ENCODE measurements around the gene RASL10B.
A peak's percentile ranks its signal among the peaks of the same experiment; 100 is the strongest.

RASL10B gene

DNA sequence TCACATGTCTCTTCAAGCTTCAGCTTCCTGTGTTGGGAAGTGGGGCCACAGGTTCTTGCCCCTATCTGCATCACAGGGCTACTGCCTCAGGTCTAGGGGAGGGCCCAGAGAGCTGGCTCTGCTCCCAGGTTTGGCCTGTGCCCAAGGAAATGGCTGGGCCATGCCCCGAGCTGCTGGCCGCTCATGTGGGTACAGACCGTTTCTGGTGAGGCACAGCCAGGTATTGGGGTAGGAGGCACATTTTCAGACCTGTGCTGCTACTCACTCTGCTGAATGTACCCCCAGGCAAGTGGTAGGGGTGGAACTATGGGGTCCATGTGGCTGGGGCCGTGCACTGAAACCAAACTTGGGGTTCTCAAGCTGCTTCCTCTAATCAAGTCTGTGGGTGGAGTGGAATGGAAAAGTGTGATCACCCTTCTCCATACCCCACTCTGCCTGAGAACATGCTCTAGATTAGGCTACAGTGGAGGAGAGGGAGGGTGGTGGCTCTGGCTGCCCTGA is 17.0 kb downstream of the RASL10B start:
- no peaks in the 10 kb centered on the region for H4K20me1 ChIP-seq (ENCODE audit: control insufficient read depth, insufficient read depth, low read depth, low read length)
- H3K79me2 ChIP-seq (ENCODE audit: control insufficient read depth, low read length), result no peaks in the 10 kb centered on the region
- H3K4me3 ChIP-seq (ENCODE audit: low read length), result no peak overlapping the region
- TF ChIP-seq CTCF (IDR thresholded peaks at IDR 0.05; ENCODE audit: low read depth, low read length, poor library complexity, severe bottlenecking) (no peak), EZH2phosphoT487 (IDR thresholded peaks at IDR 0.05; ENCODE audit: borderline replicate concordance, low read length) (no peak)
- no peaks in the 10 kb centered on the region for H3K36me3 ChIP-seq (ENCODE audit: control insufficient read depth, low read length)
- peaks cover 7% of the 10 kb centered on the region for H3K4me1 ChIP-seq (ENCODE audit: control insufficient read depth, low read length)
- no peaks in the 10 kb centered on the region for H3K9me3 ChIP-seq (ENCODE audit: control insufficient read depth, insufficient read depth, low read length)
- H3K27me3 ChIP-seq (ENCODE audit: control insufficient read depth, low read length), result peaks cover 39% of the 10 kb centered on the region
- no peak overlapping the region for H3K27ac ChIP-seq (ENCODE audit: low read depth, low read length)
- H3K9me2 ChIP-seq (replicated peaks; ENCODE audit: control insufficient read depth, low read length), result no peaks in the 10 kb centered on the region
- H3F3A ChIP-seq (ENCODE audit: control insufficient read depth, insufficient read depth), result no peaks in the 10 kb centered on the region
- H3K4me2 ChIP-seq (ENCODE audit: low read length), result no peak overlapping the region

DNA sequence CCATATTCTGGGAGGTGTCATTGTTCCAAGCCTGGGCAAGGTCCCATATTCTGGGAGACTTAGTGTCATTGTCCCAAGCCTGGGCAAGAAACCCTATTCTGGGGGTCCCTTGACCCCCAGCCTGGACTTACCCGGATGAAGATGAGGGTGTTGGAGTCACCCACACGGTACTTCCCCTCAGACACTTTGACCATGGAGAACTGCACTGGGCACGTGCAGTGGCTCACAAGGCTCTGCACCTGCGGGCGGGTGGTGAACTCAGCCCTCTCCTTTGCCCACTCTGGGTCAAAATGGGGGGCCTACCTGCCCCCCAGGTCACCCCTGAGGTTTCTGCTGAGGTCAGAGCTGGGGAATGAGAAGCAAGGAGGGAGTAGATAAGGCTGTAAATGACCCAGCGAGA is 17.5 kb downstream of the RASL10B start:
- no peaks in the 10 kb centered on the region for H3K79me2 ChIP-seq (ENCODE audit: control insufficient read depth, low read length)
- H3K27ac ChIP-seq (ENCODE audit: low read depth, low read length), result no peak overlapping the region
- no peaks in the 10 kb centered on the region for H3F3A ChIP-seq (ENCODE audit: control insufficient read depth, insufficient read depth)
- no peaks in the 10 kb centered on the region for H4K20me1 ChIP-seq (ENCODE audit: control insufficient read depth, insufficient read depth, low read depth, low read length)
- no peak overlapping the region for H3K4me3 ChIP-seq (ENCODE audit: low read length)
- TF ChIP-seq EZH2phosphoT487 (IDR thresholded peaks at IDR 0.05; ENCODE audit: borderline replicate concordance, low read length), result no peak
- TF ChIP-seq CTCF (IDR thresholded peaks at IDR 0.05; ENCODE audit: low read depth, low read length, poor library complexity, severe bottlenecking), result no peak
- H3K36me3 ChIP-seq (ENCODE audit: control insufficient read depth, low read length), result no peaks in the 10 kb centered on the region
- peaks cover 40% of the 10 kb centered on the region for H3K27me3 ChIP-seq (ENCODE audit: control insufficient read depth, low read length)
- peaks cover 7% of the 10 kb centered on the region for H3K4me1 ChIP-seq (ENCODE audit: control insufficient read depth, low read length)
- no peaks in the 10 kb centered on the region for H3K9me3 ChIP-seq (ENCODE audit: control insufficient read depth, insufficient read depth, low read length)
- no peak overlapping the region for H3K4me2 ChIP-seq (ENCODE audit: low read length)
- no peaks in the 10 kb centered on the region for H3K9me2 ChIP-seq (replicated peaks; ENCODE audit: control insufficient read depth, low read length)

- Histone ChIP-seq H4K20me1 (ENCODE audit: control insufficient read depth, insufficient read depth, low read depth, low read length) (no peaks in the 10 kb centered on the region), H3K9me3 (ENCODE audit: control insufficient read depth, insufficient read depth, low read length) (no peaks in the 10 kb centered on the region), H3K4me1 (ENCODE audit: control insufficient read depth, low read length) (peaks cover 7% of the 10 kb centered on the region), H3K4me3 (ENCODE audit: low read length) (peak overlapping the region; percentile 15; the same call in 1 of the 2 replicates), H3K27me3 (ENCODE audit: control insufficient read depth, low read length) (peaks cover 40% of the 10 kb centered on the region), H3K9me2 (replicated peaks; ENCODE audit: control insufficient read depth, low read length) (no peaks in the 10 kb centered on the region), H3K36me3 (ENCODE audit: control insufficient read depth, low read length) (no peaks in the 10 kb centered on the region), H3K79me2 (ENCODE audit: control insufficient read depth, low read length) (no peaks in the 10 kb centered on the region), H3K27ac (ENCODE audit: low read depth, low read length) (no peak overlapping the region), H3K4me2 (ENCODE audit: low read length) (peak overlapping the region; percentile 20), H3F3A (ENCODE audit: control insufficient read depth, insufficient read depth) (no peaks in the 10 kb centered on the region)
- 0 out of 2 replicates have a peak, but pooled peaks have one; percentile 45 for TF ChIP-seq EZH2phosphoT487 (IDR thresholded peaks at IDR 0.05; ENCODE audit: borderline replicate concordance, low read length)
- TF ChIP-seq CTCF (IDR thresholded peaks at IDR 0.05; ENCODE audit: low read depth, low read length, poor library complexity, severe bottlenecking), result no peak
Measured at GRCh38 chr17:35749560-35750412, 18.3 kb downstream of the RASL10B start.

Data from DOHH2 (cell line).